HG02943 (cell line): Measurements from ENCODE around the gene UPB1.

Experiments used
- ATAC-seq: cut with Tn5 transposase; IDR thresholded peaks from one replicate; pipeline ENCODE4 v1.9.1; 2021; ENCODE audit warnings: mild to moderate bottlenecking, low read depth, moderate library complexity; ENCODE audit not compliant: unreplicated experiment

UPB1 gene

GRCh38 chr22:24503137-24503842, 8.2 kb downstream of the UPB1 start:
- ATAC-seq, result no peak

GRCh38 chr22:24503843-24504338, 8.8 kb downstream of the UPB1 start:
- no peak for ATAC-seq

DNA sequence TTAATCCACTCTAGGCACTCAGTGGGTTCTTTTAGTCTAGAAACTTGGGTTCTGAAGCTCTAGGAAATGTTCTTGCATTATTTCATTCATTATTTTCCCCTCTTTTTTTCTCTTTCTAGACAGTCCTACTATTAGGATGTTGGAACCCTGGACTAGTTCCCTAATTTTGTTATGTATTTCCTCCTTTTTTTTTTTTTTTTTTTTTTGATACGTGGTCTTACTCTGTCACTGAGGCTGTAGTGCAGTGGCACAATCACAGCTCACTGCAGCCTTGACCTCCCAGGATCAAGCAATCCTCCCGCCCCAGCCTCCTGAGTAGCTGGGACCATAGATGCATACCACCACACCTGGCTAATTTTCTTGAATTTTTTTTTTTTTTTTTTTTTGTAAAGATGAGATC, 9.4 kb downstream of the UPB1 start:
- no peak for ATAC-seq

- no peak for ATAC-seq
These were observed 10.0 kb downstream of the UPB1 start for GRCh38 chr22:24504956-24505736.

DNA sequence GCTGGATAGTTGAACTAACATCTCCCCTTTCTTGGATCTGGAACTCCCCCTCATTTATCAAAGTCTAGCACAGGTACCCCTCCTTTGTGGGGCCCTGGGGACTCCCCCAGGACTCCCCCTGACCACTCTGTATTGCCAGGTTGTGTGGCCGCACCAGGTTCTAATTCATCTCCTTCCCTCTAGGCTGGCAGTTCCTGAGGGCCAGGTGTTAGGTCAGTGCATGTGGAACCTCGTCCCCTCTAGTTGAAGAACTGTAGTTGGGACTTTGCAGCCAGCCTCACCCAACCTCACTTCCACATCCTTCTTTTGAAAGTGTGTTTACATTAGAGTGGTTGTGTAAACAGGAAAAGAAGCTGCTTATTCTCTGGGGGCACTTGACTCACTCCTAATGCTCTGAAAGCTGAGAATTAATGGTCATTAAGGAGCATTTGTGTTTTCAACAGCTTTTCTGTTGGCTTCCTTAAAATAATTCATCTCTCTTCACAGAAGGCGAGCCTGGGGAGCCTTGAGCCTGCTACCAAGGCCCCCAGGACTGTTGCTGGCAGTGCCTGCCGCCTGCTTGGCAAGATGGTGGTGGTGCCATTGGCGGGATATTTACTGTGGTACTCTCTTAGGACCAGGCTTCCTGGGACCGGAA, 11.8 kb downstream of the UPB1 start:
- ATAC-seq, result no peak

DNA sequence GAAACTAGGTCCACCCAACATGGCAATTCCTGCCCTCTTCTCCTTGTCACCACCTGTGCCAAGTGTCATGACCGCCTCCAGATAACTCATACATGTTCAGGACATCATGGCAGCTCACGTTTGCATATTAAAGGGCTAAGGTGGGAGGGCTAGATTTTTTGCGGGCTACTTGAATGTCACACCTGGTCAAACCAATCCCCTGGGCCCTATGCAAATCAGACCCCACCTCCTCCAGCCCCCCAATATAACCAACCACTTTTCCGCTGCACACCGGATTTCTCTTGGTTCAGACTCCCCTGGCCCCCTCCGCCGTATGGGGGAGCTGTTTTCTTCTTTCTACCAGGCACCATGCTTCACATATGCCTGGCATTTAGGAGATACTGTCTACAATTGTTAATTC, 12.6 kb downstream of the UPB1 start:
- no peak for ATAC-seq

DNA sequence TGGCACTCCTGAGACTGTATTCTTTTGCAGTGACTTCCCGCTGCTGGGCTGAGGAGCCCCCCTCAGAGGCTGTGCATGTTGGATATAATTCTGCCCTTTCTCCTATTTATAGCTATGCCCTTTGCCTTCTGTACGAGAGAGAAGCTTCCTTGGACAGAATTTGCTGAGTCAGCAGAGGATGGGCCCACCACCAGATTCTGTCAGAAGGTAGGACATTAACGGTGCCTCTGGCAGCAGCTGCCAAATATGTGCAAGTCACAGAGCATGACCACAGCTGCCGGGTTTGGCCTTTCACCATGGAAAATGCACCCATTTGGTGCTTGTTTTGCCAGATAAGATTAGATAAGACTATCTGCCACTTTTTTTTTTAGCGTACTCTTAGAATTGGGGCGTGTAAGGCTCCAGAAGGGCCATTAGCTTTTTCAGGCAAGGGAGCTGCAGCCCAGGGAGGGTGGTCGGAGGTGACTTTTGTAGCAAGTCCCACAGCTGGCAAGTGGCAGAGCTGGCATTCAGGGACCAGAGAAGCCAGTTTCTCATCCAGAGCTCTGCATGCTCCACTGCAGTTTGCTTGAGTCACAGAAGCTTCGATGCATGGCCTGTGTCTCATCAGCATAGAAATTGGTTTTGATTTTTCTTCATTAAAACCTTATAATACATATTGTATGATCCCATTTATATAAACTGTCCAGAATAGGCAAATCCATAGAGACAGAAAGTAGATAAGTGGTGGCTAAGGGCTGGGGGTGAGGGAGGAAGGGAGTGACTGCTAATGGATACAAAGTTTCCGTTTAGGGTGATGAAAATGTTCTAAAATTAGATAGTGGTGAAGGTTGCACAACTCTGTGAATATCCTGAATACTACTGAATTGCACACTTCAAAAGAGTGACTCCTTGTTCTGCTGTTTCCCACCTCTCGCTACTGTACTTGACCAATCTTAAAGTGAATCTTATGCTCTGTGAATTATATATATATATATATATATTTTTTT, 15.8 kb downstream of the UPB1 start:
- ATAC-seq, result no peak

DNA sequence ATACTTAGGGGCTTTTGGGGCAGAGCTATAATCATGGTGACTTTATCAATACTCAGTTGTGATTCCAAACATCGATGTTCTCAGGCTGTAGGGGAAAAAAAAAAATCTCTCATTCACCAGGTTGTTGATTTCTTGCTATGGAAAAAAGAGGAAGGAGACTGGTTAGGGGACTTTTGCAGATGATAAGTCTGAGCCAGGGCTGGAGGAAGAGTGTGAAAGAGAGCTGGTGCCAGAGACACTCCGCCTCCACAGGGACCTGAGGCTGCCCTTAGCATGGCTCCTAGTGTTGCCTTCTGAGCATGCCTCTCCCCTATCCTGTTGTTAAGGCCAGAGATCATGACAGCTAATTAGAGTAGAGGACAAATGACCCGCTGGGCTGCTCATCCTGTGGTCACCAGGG, 16.9 kb downstream of the UPB1 start:
- no peak for ATAC-seq

GRCh38 chr22:24513378-24514240, 18.5 kb downstream of the UPB1 start:
- ATAC-seq, result no peak

GRCh38 chr22:24514241-24515026, 19.3 kb downstream of the UPB1 start:
- no peak for ATAC-seq

DNA sequence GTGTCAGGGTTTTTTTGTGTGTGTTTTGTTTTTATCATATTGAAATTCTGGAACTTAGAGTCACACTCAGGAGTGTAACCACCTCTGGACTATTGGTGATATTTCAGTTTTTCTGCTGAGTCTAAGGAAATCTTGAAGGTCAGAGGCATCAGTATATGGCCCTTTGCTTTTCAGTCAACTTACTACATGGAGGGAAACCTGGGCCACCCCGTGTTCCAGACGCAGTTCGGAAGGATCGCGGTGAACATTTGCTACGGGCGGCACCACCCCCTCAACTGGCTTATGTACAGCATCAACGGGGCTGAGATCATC, 19.9 kb downstream of the UPB1 start:
- no peak for ATAC-seq

DNA sequence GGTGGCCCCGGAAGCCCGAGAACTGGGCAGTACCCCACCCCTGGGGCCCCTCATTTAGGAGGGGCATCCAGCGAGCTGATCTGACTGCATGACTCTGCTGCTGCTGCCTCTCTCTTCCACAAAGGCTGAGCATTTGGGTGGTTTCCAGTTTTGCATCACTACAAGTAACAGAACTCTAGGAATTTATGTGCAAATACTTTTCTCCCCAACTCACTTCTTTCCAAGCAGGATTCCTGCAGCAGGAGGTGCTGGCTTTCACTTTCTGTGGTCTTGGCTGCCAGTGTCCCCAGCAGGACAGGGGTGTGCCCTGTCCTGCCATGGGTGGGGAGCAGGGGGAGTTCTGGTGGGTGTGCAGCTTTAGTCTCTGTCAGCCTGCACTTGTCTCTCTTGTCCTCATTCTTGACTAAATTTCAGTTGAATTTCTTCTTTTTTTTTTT, 21.2 kb downstream of the UPB1 start:
- ATAC-seq, result no peak

DNA sequence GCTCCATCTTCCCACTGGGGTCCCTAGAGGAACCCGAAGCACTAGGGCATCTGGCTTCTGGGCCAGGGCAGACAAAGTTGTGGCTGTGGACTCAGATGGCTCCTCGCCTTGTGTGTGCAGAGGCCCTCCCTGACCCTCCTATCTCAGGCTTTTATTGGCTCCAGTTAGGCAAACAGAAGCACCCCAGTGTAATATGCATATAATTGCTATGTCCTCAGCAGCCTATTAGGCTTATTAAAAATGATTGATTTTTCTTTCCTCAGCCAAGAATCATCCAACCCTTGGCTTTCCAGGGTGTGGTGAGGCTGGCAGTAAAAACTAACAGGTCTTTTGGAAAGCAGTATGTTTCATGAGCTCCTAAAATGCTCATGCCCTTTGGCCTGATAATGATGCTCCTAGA, 22.3 kb downstream of the UPB1 start:
- no peak for ATAC-seq

DNA sequence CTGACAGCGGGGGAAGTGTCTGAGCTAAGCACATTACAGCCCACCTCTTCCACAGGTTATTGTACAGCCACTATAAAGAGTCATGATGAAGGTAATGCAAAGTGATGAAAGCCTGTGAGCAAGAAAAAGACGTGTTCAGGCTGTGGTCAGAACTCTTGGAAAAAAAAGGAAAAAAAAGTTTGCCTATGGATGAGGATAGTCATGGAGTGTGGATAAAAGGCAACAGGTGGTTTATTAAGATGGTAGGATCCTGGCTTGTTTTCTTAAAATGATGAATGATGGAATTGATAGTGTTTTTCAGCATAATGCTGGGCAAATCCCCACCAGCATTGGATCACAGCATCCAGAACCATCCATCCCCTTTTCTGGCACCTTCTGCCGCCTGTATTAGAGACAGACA, 23.1 kb downstream of the UPB1 start:
- ATAC-seq, result no peak

- no peak for ATAC-seq
These were observed 23.8 kb downstream of the UPB1 start for GRCh38 chr22:24518771-24519485.

DNA sequence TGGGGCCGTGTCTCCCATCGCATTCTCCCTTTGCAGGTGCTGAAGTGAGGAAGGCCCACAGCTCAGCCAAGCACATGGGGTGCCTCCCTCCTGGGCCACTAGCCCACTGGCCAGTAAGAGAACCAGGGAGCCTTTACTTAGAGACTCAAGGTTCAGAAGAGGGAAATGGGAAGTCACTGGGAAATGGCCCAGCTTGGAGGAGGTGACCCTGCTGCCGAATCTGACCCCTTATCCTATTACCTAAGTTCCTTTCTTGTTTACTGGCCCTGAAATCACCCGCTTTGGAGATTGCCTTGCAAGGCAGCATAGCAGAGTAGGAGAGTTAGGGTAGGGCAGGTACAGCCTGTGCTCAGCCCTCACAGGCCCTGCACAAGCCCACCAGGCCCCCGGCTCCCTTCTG, 24.4 kb downstream of the UPB1 start:
- ATAC-seq, result no peak

DNA sequence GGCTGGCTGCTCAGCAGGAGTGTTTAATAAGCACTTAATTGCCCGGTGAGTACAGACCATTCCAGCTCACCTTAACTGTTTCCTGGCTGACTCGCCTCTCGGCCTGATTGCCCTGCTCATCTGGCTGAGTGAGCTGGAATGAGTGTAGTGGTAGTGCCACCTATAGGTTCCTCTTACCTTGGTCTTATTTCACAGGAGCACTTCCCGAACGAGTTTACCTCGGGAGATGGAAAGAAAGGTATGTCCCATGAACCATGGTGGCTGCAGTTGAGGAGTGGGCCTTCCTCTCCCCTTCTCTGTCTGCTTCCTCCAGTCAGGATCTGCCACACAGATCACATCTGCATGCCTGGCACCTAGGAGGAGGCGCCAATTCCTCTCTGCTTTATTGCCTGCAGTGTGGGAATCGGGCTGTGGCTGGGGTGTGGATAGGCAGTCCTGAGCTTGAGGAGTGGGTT, 26.7 kb downstream of the UPB1 start:
- no peak for ATAC-seq

DNA sequence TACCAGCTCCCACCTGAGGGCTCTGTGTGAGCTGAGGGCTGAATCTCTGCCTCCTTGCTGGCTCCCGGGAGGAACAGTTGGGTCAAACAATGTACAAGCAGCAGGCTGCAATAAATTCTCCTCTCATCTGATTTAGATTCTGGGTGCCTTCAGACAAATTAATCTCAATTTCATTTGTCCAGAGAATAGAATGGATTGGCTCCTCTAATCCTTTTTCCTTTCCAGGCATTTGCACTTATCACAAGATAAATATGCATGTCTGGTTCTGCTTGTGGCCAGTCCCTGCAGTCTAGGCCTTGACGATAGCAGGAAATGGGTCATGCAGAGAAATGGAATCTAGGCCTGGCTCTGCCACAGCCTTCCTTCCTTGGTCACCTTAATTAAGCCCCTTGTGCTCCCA, 28.7 kb downstream of the UPB1 start:
- ATAC-seq, result no peak
